ENCODE measurements around the gene CUBN.

GRCh38 chr10:17134282-17134681 lies 4.7 kb upstream of the CUBN start:
- no peak for TF ChIP-seq POLR2A (IDR thresholded peaks at IDR 0.05)
- TF ChIP-seq, protein P1, sequence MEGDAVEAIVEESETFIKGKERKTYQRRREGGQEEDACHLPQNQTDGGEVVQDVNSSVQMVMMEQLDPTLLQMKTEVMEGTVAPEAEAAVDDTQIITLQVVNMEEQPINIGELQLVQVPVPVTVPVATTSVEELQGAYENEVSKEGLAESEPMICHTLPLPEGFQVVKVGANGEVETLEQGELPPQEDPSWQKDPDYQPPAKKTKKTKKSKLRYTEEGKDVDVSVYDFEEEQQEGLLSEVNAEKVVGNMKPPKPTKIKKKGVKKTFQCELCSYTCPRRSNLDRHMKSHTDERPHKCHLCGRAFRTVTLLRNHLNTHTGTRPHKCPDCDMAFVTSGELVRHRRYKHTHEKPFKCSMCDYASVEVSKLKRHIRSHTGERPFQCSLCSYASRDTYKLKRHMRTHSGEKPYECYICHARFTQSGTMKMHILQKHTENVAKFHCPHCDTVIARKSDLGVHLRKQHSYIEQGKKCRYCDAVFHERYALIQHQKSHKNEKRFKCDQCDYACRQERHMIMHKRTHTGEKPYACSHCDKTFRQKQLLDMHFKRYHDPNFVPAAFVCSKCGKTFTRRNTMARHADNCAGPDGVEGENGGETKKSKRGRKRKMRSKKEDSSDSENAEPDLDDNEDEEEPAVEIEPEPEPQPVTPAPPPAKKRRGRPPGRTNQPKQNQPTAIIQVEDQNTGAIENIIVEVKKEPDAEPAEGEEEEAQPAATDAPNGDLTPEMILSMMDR (IDR thresholded peaks at IDR 0.05): no peak

All from tibial nerve (tissue), 3 donors.